SK-N-SH (cell line): ENCODE results near the gene DGKZ. TPM values are rescaled to one million over a fixed set of nuclear protein-coding genes. Genes with fewer than 3 reads are reported as not detected.
"Not testable (repeated sequence)": the region's sequence is repeated elsewhere in the genome, so short reads cannot be mapped to it uniquely, and the experiment has no call there.

Source experiments
- CTCF ChIA-PET: fragments of 300-600, 350-600 bp; formaldehyde crosslinking; extraction: SDS; loops from one replicate; lab custom pipeline; 2021; lab: Yijun Ruan, JAX
- POLR2A ChIA-PET: fragments of 350-600 bp; sonication (Branson Sonifier 250); formaldehyde crosslinking; extraction: SDS; loops from one replicate; lab custom pipeline; 2020; ENCODE audit warnings: antibody characterized with exemption, inconsistent platforms; lab: Yijun Ruan, JAX
- DNase-seq: peaks from one replicate; pipeline ENCODE4 v3.0.0; 2012
- H2AFZ ChIP-seq: fragments of 200-600 bp; sonication (generic); 2 replicates; pipeline ENCODE4 v1.8.1; 2016; ENCODE audit warnings: antibody characterized with exemption, mild to moderate bottlenecking, low read depth
- H3F3A ChIP-seq: fragments of 200-600 bp; sonication (generic); replicated peaks from 2 replicates; pipeline ENCODE3; 2016; ENCODE audit warnings: antibody characterized with exemption, mild to moderate bottlenecking; ENCODE audit not compliant: insufficient read depth
- H3K27ac ChIP-seq, 2 experiments: fragments of 200-500 bp in 1 of 2; fragments of 200-600 bp in 1 of 2; sonication (Bioruptor generic) in 1 of 2; sonication (generic), shearing (Covaris generic) in 1 of 2; 2 replicates each; pipeline versions ENCODE4 v1.5.1 to v1.6.1; 2014 to 2016; ENCODE audit warnings: low read depth in 2 of 2, inconsistent platforms in 1 of 2, low read length in 1 of 2, mild to moderate bottlenecking in 1 of 2, mixed read lengths in 1 of 2
- H3K27me3 ChIP-seq: fragments of 200-600 bp; sonication (generic), shearing (Covaris generic); 2 replicates; pipeline ENCODE4 v1.6.1; 2016; ENCODE audit warnings: mixed run types; ENCODE audit not compliant: insufficient read depth
- H3K36me3 ChIP-seq, 2 experiments: fragments of 200-500 bp in 1 of 2; fragments of 200-600 bp in 1 of 2; sonication (Bioruptor generic) in 1 of 2; sonication (generic) in 1 of 2; replicated peaks in 1 of 2; 2 replicates each; pipeline versions ENCODE3 to v1.5.1; 2014 to 2016; ENCODE audit warnings: low read length in 1 of 2, mild to moderate bottlenecking in 1 of 2; ENCODE audit not compliant: insufficient read depth in 2 of 2, control insufficient read depth in 1 of 2
- H3K4me1 ChIP-seq, 2 experiments: fragments of 200-500 bp in 1 of 2; fragments of 200-600 bp in 1 of 2; sonication (Bioruptor generic) in 1 of 2; sonication (generic), shearing (Covaris generic) in 1 of 2; 2 replicates each; pipeline versions ENCODE4 v1.5.1 to v1.6.1; 2014 to 2016; ENCODE audit warnings: low read depth in 1 of 2, low read length in 1 of 2, mixed run types in 1 of 2; ENCODE audit not compliant: insufficient read depth in 2 of 2, control insufficient read depth in 1 of 2
- H3K4me2 ChIP-seq: fragments of 200-600 bp; sonication (generic), shearing (Covaris generic); 2 replicates; pipeline ENCODE4 v1.6.1; 2017; ENCODE audit warnings: mixed run types
- H3K4me3 ChIP-seq, 2 experiments: fragments of 200-500 bp in 1 of 2; fragments of 200-600 bp in 1 of 2; sonication (Bioruptor generic) in 1 of 2; sonication (generic), shearing (Covaris generic) in 1 of 2; 2 replicates each; pipeline versions ENCODE4 v1.5.1 to v1.8.1; 2014 to 2016; ENCODE audit warnings: low read depth in 2 of 2, inconsistent platforms in 1 of 2, low read length in 1 of 2, mild to moderate bottlenecking in 1 of 2, mixed read lengths in 1 of 2, moderate library complexity in 1 of 2
- H3K79me2 ChIP-seq: fragments of 200-600 bp; sonication (generic); 2 replicates; pipeline ENCODE4 v1.8.1; 2017; ENCODE audit warnings: mild to moderate bottlenecking; ENCODE audit not compliant: insufficient read depth
- H3K9ac ChIP-seq: fragments of 200-600 bp; sonication (generic); 2 replicates; pipeline ENCODE4 v1.6.1; 2017; ENCODE audit warnings: mixed run types
- H3K9me2 ChIP-seq: fragments of 200-600 bp; sonication (generic); 2 replicates; pipeline ENCODE4 v1.6.1; 2017; ENCODE audit warnings: mixed run types
- H3K9me3 ChIP-seq: fragments of 200-600 bp; sonication (generic); 2 replicates; pipeline ENCODE4 v1.6.1; 2017; ENCODE audit warnings: mixed run types, mild to moderate bottlenecking, moderate library complexity
- H4K20me1 ChIP-seq: fragments of 200-600 bp; sonication (generic); 2 replicates; pipeline ENCODE4 v1.6.1; 2017; ENCODE audit warnings: mild to moderate bottlenecking, mixed run types; ENCODE audit not compliant: insufficient read depth
- CHD2 ChIP-seq: fragments of 150-350 bp; IDR thresholded peaks from 2 replicates; pipeline ENCODE4 v1.6.1; 2018; ENCODE audit warnings: low read length; ENCODE audit not compliant: partially characterized antibody
- ELF1 ChIP-seq: IDR thresholded peaks from 2 replicates; pipeline ENCODE4 v1.4.0; 2012
- EZH2phosphoT487 ChIP-seq: fragments of 200-600 bp; sonication (generic); IDR thresholded peaks from 2 replicates; pipeline ENCODE4 v1.6.1; 2017; ENCODE audit warnings: low read depth, mixed run types, mild to moderate bottlenecking, antibody characterized with exemption, moderate library complexity, borderline replicate concordance
- FOSL2 ChIP-seq: IDR thresholded peaks from 2 replicates; pipeline ENCODE4 v1.4.0; 2012; ENCODE audit warnings: low read depth, mild to moderate bottlenecking, moderate library complexity, borderline replicate concordance
- FOXM1 ChIP-seq: IDR thresholded peaks from 2 replicates; pipeline ENCODE4 v1.4.0; 2012; ENCODE audit warnings: low read depth, mild to moderate bottlenecking
- GABPA ChIP-seq: IDR thresholded peaks from 2 replicates; pipeline ENCODE4 v1.4.0; 2012; ENCODE audit warnings: low read depth, mild to moderate bottlenecking
- JUND ChIP-seq: IDR thresholded peaks from 2 replicates; pipeline ENCODE4 v1.4.0; 2012
- MAX ChIP-seq: IDR thresholded peaks from 2 replicates; pipeline ENCODE4 v1.4.0; 2012; ENCODE audit warnings: low read depth
- NFIC ChIP-seq: IDR thresholded peaks from 2 replicates; pipeline ENCODE4 v1.4.0; 2012; ENCODE audit warnings: borderline replicate concordance
- PBX3 ChIP-seq: IDR thresholded peaks from 2 replicates; pipeline ENCODE4; 2012
- POLR2AphosphoS5 ChIP-seq: IDR thresholded peaks from 2 replicates; pipeline ENCODE4 v1.6.1; 2012; ENCODE audit warnings: low read depth, low read length
- RAD21 ChIP-seq: IDR thresholded peaks from 2 replicates; pipeline ENCODE4 v1.6.1; 2012; ENCODE audit warnings: mild to moderate bottlenecking, low read length
- REST ChIP-seq: IDR thresholded peaks from 2 replicates; pipeline ENCODE4 v1.6.1; 2012; ENCODE audit warnings: mild to moderate bottlenecking, low read depth, low read length, moderate library complexity
- RFX5 ChIP-seq: IDR thresholded peaks from 2 replicates; pipeline ENCODE4 v1.6.1; 2012; ENCODE audit warnings: mild to moderate bottlenecking, improper control_type of control experiment, low read length
- TEAD4 ChIP-seq: IDR thresholded peaks from 2 replicates; pipeline ENCODE4 v1.4.0; 2012; ENCODE audit warnings: mild to moderate bottlenecking, borderline replicate concordance; ENCODE audit not compliant: insufficient read depth
- WGBS: methylation state at CpG from one replicate; pipeline ENCODE4 v1.1.6; 2017; ENCODE audit warnings: low lambda C conversion rate; 5-methylcytosine and 5-hydroxymethylcytosine counted together
- polyA plus RNA-seq, 3 experiments: library from polyadenylated mRNA; depleted of rRNA; stranded (reverse); fragments of >200 nt; gene quantifications; 2 replicates each; pipeline ENCODE4 v1.2.3, GENCODE V29; 2012

Gene DGKZ
- polyA plus RNA-seq, 1 of the 3 experiments (the other 2 are of a cell fraction): 33.2 TPM

DNA sequence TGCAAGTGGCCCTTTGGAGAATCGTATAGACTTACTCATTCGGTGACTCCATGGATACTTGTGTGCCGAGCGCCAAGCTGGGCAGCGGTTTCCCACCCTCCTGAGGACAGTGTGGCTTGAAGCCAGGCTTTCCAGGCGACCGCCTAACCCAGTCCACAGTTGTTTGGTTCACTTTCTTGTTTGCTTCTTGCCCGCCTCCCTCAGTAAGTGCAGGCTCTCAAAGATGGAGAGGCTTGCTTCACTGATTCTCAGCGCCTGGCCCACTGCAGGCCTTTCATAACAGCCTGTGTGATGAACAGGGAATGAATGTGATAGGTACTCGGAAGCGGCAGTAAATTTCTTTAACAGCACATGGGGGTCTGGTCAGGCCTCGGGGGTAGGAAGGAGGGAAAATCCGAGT lies 23.0 kb downstream of the DGKZ start (continued):
- TF ChIP-seq PBX3 (no peak), CHD2 (no peak), ELF1 (no peak), POLR2AphosphoS5 (no peak)

GRCh38 chr11:46371262-46371661 lies 24.0 kb downstream of the DGKZ start:
- peaks cover 5 to 23% of the 10 kb centered on the region in 2 experiments for H3K36me3 ChIP-seq
- H3K9ac ChIP-seq, H3F3A ChIP-seq, DNase-seq, H3K4me2 ChIP-seq, H3K27me3 ChIP-seq, H2AFZ ChIP-seq, H3K4me3 ChIP-seq, POLR2A ChIA-PET, H3K9me2 ChIP-seq, H4K20me1 ChIP-seq, H3K27ac ChIP-seq, H3K9me3 ChIP-seq, H3K79me2 ChIP-seq: not testable (repeated sequence)
- 98% methylated on average over 10 of the region's 19 CpGs for WGBS
- peaks cover 4 to 15% of the 10 kb centered on the region in 2 experiments; a peak in 2 of 4 replicates for H3K4me1 ChIP-seq
- CTCF ChIA-PET: interaction anchor here (1.1 to 18.0 kb wide), 2 partner anchors 21 to 132 kb away, joined by 3 to 423 read pairs; partner anchors contain the start of gene DGKZ

DNA sequence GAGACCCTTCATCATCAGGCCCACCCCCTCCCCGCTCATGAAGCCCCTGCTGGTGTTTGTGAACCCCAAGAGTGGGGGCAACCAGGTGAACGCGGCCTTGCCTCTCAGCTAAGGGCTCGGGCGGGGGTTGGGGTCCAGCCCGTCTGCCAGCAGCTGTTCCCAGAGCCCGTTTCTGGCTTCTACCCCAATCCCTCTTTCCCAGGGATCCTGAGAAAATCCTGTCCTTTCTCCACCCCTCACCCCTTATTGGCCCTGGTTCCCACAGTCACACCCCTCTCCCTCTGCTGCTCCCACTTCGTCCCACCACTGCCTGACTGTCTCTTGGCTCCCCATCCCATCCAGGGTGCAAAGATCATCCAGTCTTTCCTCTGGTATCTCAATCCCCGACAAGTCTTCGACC lies 24.8 kb downstream of the DGKZ start:
- Histone ChIP-seq H3K79me2 (no peaks in the 10 kb centered on the region), H3K4me2 (no peak overlapping the region), H3K9me3 (no peaks in the 10 kb centered on the region), H4K20me1 (no peaks in the 10 kb centered on the region), H3K27me3 (no peaks in the 10 kb centered on the region), H3K4me3 (no peak overlapping the region), H3K36me3 (peaks cover 5 to 28% of the 10 kb centered on the region in 2 experiments), H3K9ac (no peak overlapping the region), H3K9me2 (no peaks in the 10 kb centered on the region), H3K4me1 (peaks cover 2 to 12% of the 10 kb centered on the region in 2 experiments; a peak in 2 of 4 replicates), H3K27ac (no peak overlapping the region), H2AFZ (no peak overlapping the region), H3F3A (peaks cover 8% of the 10 kb centered on the region)
- DNase-seq: no peak
- ChIA-PET POLR2A (no interaction called here), CTCF (interaction anchor here (1.2 to 18.0 kb wide), 3 partner anchors 17 to 63 kb away, joined by 3 to 423 read pairs (median 4); partner anchors contain the start of gene DGKZ)
- 89% methylated on average over 10 of the region's 10 CpGs for WGBS
- TF ChIP-seq FOSL2 (no peak), EZH2phosphoT487 (no peak), GABPA (no peak), RFX5 (no peak), NFIC (no peak), TEAD4 (no peak), RAD21 (no peak), MAX (no peak), FOXM1 (no peak), JUND (no peak), REST (no peak)

DNA sequence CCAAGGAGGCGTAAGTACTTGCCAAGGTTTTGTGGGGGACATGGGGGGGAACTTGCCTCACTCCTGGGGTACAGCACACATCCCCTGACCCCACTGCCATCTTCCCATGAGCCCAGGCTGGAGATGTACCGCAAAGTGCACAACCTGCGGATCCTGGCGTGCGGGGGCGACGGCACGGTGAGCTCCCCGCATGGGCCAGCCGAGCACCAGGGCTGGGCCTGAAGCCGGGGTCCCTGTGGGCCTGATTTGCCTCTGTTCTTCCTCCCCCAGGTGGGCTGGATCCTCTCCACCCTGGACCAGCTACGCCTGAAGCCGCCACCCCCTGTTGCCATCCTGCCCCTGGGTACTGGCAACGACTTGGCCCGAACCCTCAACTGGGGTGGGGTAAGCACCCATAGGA lies 25.2 kb downstream of the DGKZ start:
- H4K20me1 ChIP-seq, H3K4me1 ChIP-seq, H3K4me2 ChIP-seq, H3K9ac ChIP-seq, H3K9me2 ChIP-seq, H3K27ac ChIP-seq, H3F3A ChIP-seq, H3K27me3 ChIP-seq, H3K4me3 ChIP-seq, H3K79me2 ChIP-seq, H2AFZ ChIP-seq, POLR2A ChIA-PET, DNase-seq, H3K9me3 ChIP-seq: not testable (repeated sequence)
- WGBS: 99% methylated on average over 12 of the region's 15 CpGs
- peaks cover 5 to 28% of the 10 kb centered on the region in 2 experiments for H3K36me3 ChIP-seq
- CTCF ChIA-PET: interaction anchor here (1.2 to 18.0 kb wide), 3 partner anchors 17 to 63 kb away, joined by 3 to 423 read pairs (median 4); partner anchors contain the start of gene DGKZ
